ENCODE results near the gene WDPCP. TPM values are rescaled to one million over a fixed set of nuclear protein-coding genes. Genes with fewer than 3 reads are reported as not detected.

Gene WDPCP
- total and polyA plus RNA-seq, 2 of the 13 experiments (the other 11 are each of a cell fraction or from before 2014, with no cell fraction given), result 2.9 to 5.2 TPM

GRCh38 chr2:63587814-63588384 is 378 bp downstream of the WDPCP start (continued):
- no peak for TF ChIP-seq FOXJ3 (CRISPR knock-in tag; IDR thresholded peaks at IDR 0.05; ENCODE audit: borderline replicate concordance)
- TF ChIP-seq E2F5 (CRISPR knock-in tag; conservative IDR thresholded peaks at IDR 0.05), result no peak
- peak; percentile 97 for TF ChIP-seq NRL (CRISPR knock-in tag; IDR thresholded peaks at IDR 0.05; ENCODE audit: borderline replicate concordance)
- no peak for TF ChIP-seq BHLHE40 (IDR thresholded peaks at IDR 0.05; ENCODE audit: low read length)
- no peak for TF ChIP-seq ZNF432 (CRISPR knock-in tag; IDR thresholded peaks at IDR 0.05; ENCODE audit: borderline replicate concordance)
- no peak for TF ChIP-seq CEBPZ (IDR thresholded peaks at IDR 0.05; ENCODE audit: low read length)
- TF ChIP-seq IKZF1 (IDR thresholded peaks at IDR 0.05), result no peak
- no peak for TF ChIP-seq ZNF24 (IDR thresholded peaks at IDR 0.05)
- TF ChIP-seq SMAD9 (CRISPR knock-in tag; IDR thresholded peaks at IDR 0.05), result no peak
- no peak for TF ChIP-seq PCBP2 (optimal IDR thresholded peaks at IDR 0.05; ENCODE audit: low read depth, low read length, poor library complexity, severe bottlenecking)
- 0 out of 2 replicates have a peak, but pooled peaks have one; percentile 48 for TF ChIP-seq ZNF580 (CRISPR knock-in tag; IDR thresholded peaks at IDR 0.05; ENCODE audit: borderline replicate concordance, low read depth)
- peak; percentile 58; the same call in 1 of the 2 replicates for TF ChIP-seq GLI4 (CRISPR knock-in tag; IDR thresholded peaks at IDR 0.05; ENCODE audit: borderline replicate concordance)
- 0 out of 2 replicates have a peak, but pooled peaks have one; percentile 0 for TF ChIP-seq ZBTB3 (CRISPR knock-in tag; IDR thresholded peaks at IDR 0.05; ENCODE audit: borderline replicate concordance, low read depth)
- no peak for TF ChIP-seq JDP2 (CRISPR knock-in tag; IDR thresholded peaks at IDR 0.05; ENCODE audit: borderline replicate concordance)
- TF ChIP-seq ZNF841 (CRISPR knock-in tag; IDR thresholded peaks at IDR 0.05; ENCODE audit: borderline replicate concordance), result no peak
- TF ChIP-seq ZNF644 (CRISPR knock-in tag; IDR thresholded peaks at IDR 0.05; ENCODE audit: low read depth), result no peak
- no peak for TF ChIP-seq ZNF20 (CRISPR knock-in tag; IDR thresholded peaks at IDR 0.05)
- 0 out of 2 replicates have a peak, but pooled peaks have one; percentile 5 for TF ChIP-seq ZNF547 (CRISPR knock-in tag; IDR thresholded peaks at IDR 0.05)
- TF ChIP-seq MXD4 (CRISPR knock-in tag; IDR thresholded peaks at IDR 0.05), result no peak
- 0 out of 2 replicates have a peak, but pooled peaks have one; percentile 11 for TF ChIP-seq TCF7 (IDR thresholded peaks at IDR 0.05; ENCODE audit: low read depth)
- TF ChIP-seq HES4 (CRISPR knock-in tag; IDR thresholded peaks at IDR 0.05; ENCODE audit: borderline replicate concordance), result peak; percentile 74; the same call in 1 of the 2 replicates
- no peak for TF ChIP-seq ZNF33A (CRISPR knock-in tag; IDR thresholded peaks at IDR 0.05; ENCODE audit: borderline replicate concordance)
- no peak for TF ChIP-seq ZNF317 (CRISPR knock-in tag; IDR thresholded peaks at IDR 0.05)
- no peak for TF ChIP-seq ZNF781 (CRISPR knock-in tag; IDR thresholded peaks at IDR 0.05; ENCODE audit: borderline replicate concordance, not compliant biosample characterization)
- TF ChIP-seq DBP (CRISPR knock-in tag; IDR thresholded peaks at IDR 0.05; ENCODE audit: not compliant biosample characterization), result no peak
- peak; percentile 54; the same call in 1 of the 2 replicates for TF ChIP-seq ZNF724P (CRISPR knock-in tag; IDR thresholded peaks at IDR 0.05; ENCODE audit: borderline replicate concordance)
- TF ChIP-seq PHF20 (CRISPR knock-in tag; IDR thresholded peaks at IDR 0.05), result no peak

All from HepG2 (cell line).